HEK293 (cell line): ENCODE results near the gene C3orf33.

Source experiments
- CTCF ChIA-PET: fragments of 350-600 bp; formaldehyde crosslinking; extraction: SDS; loops from one replicate; lab custom pipeline; 2021; ENCODE audit warnings: antibody characterized with exemption; lab: Yijun Ruan, JAX
- POLR2A ChIA-PET: fragments of 300-600 bp; formaldehyde crosslinking; extraction: SDS; loops from one replicate; lab custom pipeline; 2020; ENCODE audit warnings: antibody characterized with exemption, inconsistent platforms; lab: Yijun Ruan, JAX
- H3K27ac ChIP-seq: fragments of 200-500 bp; sonication (Bioruptor generic); 2 replicates; pipeline ENCODE4 v1.5.1; 2014; ENCODE audit warnings: low read depth, low read length, control low read depth, inconsistent platforms; ENCODE audit errors: extremely low read depth
- H3K36me3 ChIP-seq, 2 experiments: fragments of 200-500 bp in 1 of 2; sonication (Bioruptor generic) in 1 of 2; 1 replicate in 1 of 2; 2 replicates in 1 of 2; pipeline ENCODE4 v1.5.1; 2014 to 2017; ENCODE audit warnings: inconsistent platforms in 2 of 2, low read length in 2 of 2; ENCODE audit not compliant: control insufficient read depth in 2 of 2, insufficient read depth in 1 of 2
- H3K4me1 ChIP-seq: fragments of 200-500 bp; sonication (Bioruptor generic); 2 replicates; pipeline ENCODE4 v1.5.1; 2014; ENCODE audit warnings: mild to moderate bottlenecking, low read length, inconsistent platforms; ENCODE audit not compliant: control insufficient read depth, insufficient read depth
- H3K4me3 ChIP-seq: 2 replicates; pipeline ENCODE4 v1.5.1; 2011; ENCODE audit warnings: low read depth, mild to moderate bottlenecking, control low read depth, low read length, moderate library complexity
- H3K9me3 ChIP-seq: fragments of 200-500 bp; sonication (Bioruptor generic); 2 replicates; pipeline ENCODE4 v1.5.1; 2014; ENCODE audit warnings: low read depth, low read length, inconsistent platforms; ENCODE audit not compliant: control insufficient read depth, insufficient read depth
- KLF8 ChIP-seq: fragments of 450-650 bp; formaldehyde crosslinking; IDR thresholded peaks from 2 replicates; pipeline ENCODE4 v1.5.1; 2016; ENCODE audit warnings: missing biosample characterization, missing genetic modification characterization
- PATZ1 ChIP-seq: fragments of 450-650 bp; formaldehyde crosslinking; IDR thresholded peaks from 2 replicates; pipeline ENCODE4 v1.5.1; 2016; ENCODE audit warnings: missing biosample characterization, missing genetic modification characterization
- PRDM4 ChIP-seq: fragments of 450-650 bp; formaldehyde crosslinking; IDR thresholded peaks from 2 replicates; pipeline ENCODE4 v1.5.1; 2017; ENCODE audit warnings: missing biosample characterization, missing genetic modification characterization
- RBAK ChIP-seq: fragments of 450-650 bp; formaldehyde crosslinking; IDR thresholded peaks from 2 replicates; pipeline ENCODE4 v1.5.1; 2016; ENCODE audit warnings: missing biosample characterization, missing genetic modification characterization
- SP7 ChIP-seq: fragments of 450-650 bp; formaldehyde crosslinking; IDR thresholded peaks from 2 replicates; pipeline ENCODE4 v1.5.1; 2016; ENCODE audit warnings: missing biosample characterization, missing genetic modification characterization
- YY1 ChIP-seq: fragments of 450-650 bp; formaldehyde crosslinking; IDR thresholded peaks from 2 replicates; pipeline ENCODE4 v1.5.1; 2018; ENCODE audit warnings: missing biosample characterization, missing genetic modification characterization
- ZBTB20 ChIP-seq: fragments of 450-650 bp; formaldehyde crosslinking; IDR thresholded peaks from 2 replicates; pipeline ENCODE4 v1.5.1; 2016; ENCODE audit warnings: missing biosample characterization, missing genetic modification characterization
- ZBTB26 ChIP-seq: fragments of 450-650 bp; formaldehyde crosslinking; optimal IDR thresholded peaks from 2 replicates; pipeline ENCODE3; 2016; ENCODE audit warnings: missing biosample characterization, mild to moderate bottlenecking, missing genetic modification characterization
- ZBTB6 ChIP-seq: fragments of 450-650 bp; formaldehyde crosslinking; IDR thresholded peaks from 2 replicates; pipeline ENCODE4 v1.5.1; 2017; ENCODE audit warnings: missing biosample characterization, missing genetic modification characterization
- ZBTB8A ChIP-seq: fragments of 450-650 bp; formaldehyde crosslinking; IDR thresholded peaks from 2 replicates; pipeline ENCODE4 v1.5.1; 2016; ENCODE audit warnings: missing biosample characterization, missing genetic modification characterization
- ZEB2 ChIP-seq: fragments of 450-650 bp; formaldehyde crosslinking; IDR thresholded peaks from 2 replicates; pipeline ENCODE4 v1.5.1; 2016; ENCODE audit warnings: missing biosample characterization, missing genetic modification characterization
- ZNF112 ChIP-seq: fragments of 450-650 bp; formaldehyde crosslinking; IDR thresholded peaks from 2 replicates; pipeline ENCODE4 v1.5.0; 2017; ENCODE audit warnings: missing biosample characterization, missing genetic modification characterization
- ZNF18 ChIP-seq: fragments of 450-650 bp; formaldehyde crosslinking; IDR thresholded peaks from 2 replicates; pipeline ENCODE4 v1.5.1; 2016; ENCODE audit warnings: missing biosample characterization, missing genetic modification characterization
- ZNF184 ChIP-seq: fragments of 450-650 bp; IDR thresholded peaks from 2 replicates; pipeline ENCODE4 v1.5.1; 2018; ENCODE audit warnings: missing biosample characterization, mild to moderate bottlenecking, missing genetic modification characterization
- ZNF311 ChIP-seq: fragments of 450-650 bp; formaldehyde crosslinking; IDR thresholded peaks from 2 replicates; pipeline ENCODE4 v1.5.1; 2017; ENCODE audit warnings: missing biosample characterization, missing genetic modification characterization, borderline replicate concordance
- ZNF335 ChIP-seq: fragments of 450-650 bp; formaldehyde crosslinking; conservative IDR thresholded peaks from 2 replicates; pipeline ENCODE4 v1.5.1; 2016; ENCODE audit warnings: missing biosample characterization, missing genetic modification characterization
- ZNF341 ChIP-seq: fragments of 450-650 bp; formaldehyde crosslinking; IDR thresholded peaks from 2 replicates; pipeline ENCODE4; 2016; ENCODE audit warnings: low read depth, missing biosample characterization, missing genetic modification characterization
- ZNF362 ChIP-seq: fragments of 450-650 bp; formaldehyde crosslinking; IDR thresholded peaks from 2 replicates; pipeline ENCODE4 v1.5.1; 2016; ENCODE audit warnings: missing biosample characterization, missing genetic modification characterization
- ZNF398 ChIP-seq: fragments of 450-650 bp; formaldehyde crosslinking; IDR thresholded peaks from 2 replicates; pipeline ENCODE4 v1.5.1; 2017; ENCODE audit warnings: missing biosample characterization, missing genetic modification characterization
- ZNF548 ChIP-seq: fragments of 450-650 bp; formaldehyde crosslinking; IDR thresholded peaks from 2 replicates; pipeline ENCODE4 v1.5.1; 2016; ENCODE audit warnings: missing biosample characterization, missing genetic modification characterization
- ZNF580 ChIP-seq: fragments of 450-650 bp; formaldehyde crosslinking; IDR thresholded peaks from 2 replicates; pipeline ENCODE4 v1.5.1; 2016; ENCODE audit warnings: missing biosample characterization, missing genetic modification characterization
- ZSCAN30 ChIP-seq: fragments of 450-650 bp; IDR thresholded peaks from 2 replicates; pipeline ENCODE4 v1.5.1; 2018; ENCODE audit warnings: missing biosample characterization, mild to moderate bottlenecking, missing genetic modification characterization, moderate library complexity
- ZXDB ChIP-seq: fragments of 450-650 bp; formaldehyde crosslinking; IDR thresholded peaks from 2 replicates; pipeline ENCODE4 v1.5.1; 2016; ENCODE audit warnings: missing biosample characterization, missing genetic modification characterization

Gene C3orf33

GRCh38 chr3:155744626-155745324, 61.3 kb downstream of the C3orf33 start, which contains the start of gene PLCH1:
Gene PLCH1, minus strand, starts transcription at chr3:155745071. Its CDS starts 40,847 bp downstream, at chr3:155704224.
- ChIA-PET CTCF (no interaction called here), POLR2A (interaction anchor here (0.8 to 1.0 kb wide), 2 partner anchors 61 to 101 kb away, joined by 3 to 4 read pairs; partner anchors contain the start of gene C3orf33)
- peak within 1 kb of the TSS; percentile 56; the same call in 1 of the 2 replicates for H3K27ac ChIP-seq
- H3K4me3 ChIP-seq: peak within 1 kb of the TSS; percentile 94
- no peaks in the 10 kb centered on the region for H3K9me3 ChIP-seq
- no peaks in the 10 kb centered on the region for H3K36me3 ChIP-seq
- H3K4me1 ChIP-seq: peaks cover 16% of the 10 kb centered on the region
- TF ChIP-seq SP7 (tag by site-specific recombination) (peak; percentile 38; the same call in 1 of the 2 replicates), ZBTB8A (tag by site-specific recombination) (peak; percentile 52), ZSCAN30 (tag by site-specific recombination) (0 out of 2 replicates have a peak, but pooled peaks have one; percentile 75), ZBTB20 (peak; percentile 65; the same call in 1 of the 2 replicates), ZNF112 (tag by site-specific recombination) (no peak), PATZ1 (peak; percentile 51), YY1 (peak; percentile 42; the same call in 1 of the 2 replicates), ZBTB26 (peak; percentile 21), ZNF335 (tag by site-specific recombination) (peak; percentile 78), ZEB2 (tag by site-specific recombination) (0 out of 2 replicates have a peak, but pooled peaks have one; percentile 19), RBAK (tag by site-specific recombination) (no peak), KLF8 (tag by site-specific recombination) (peak; percentile 58; the same call in 1 of the 2 replicates), ZNF362 (tag by site-specific recombination) (no peak), ZNF341 (tag by site-specific recombination) (peak; percentile 81), PRDM4 (tag by site-specific recombination) (0 out of 2 replicates have a peak, but pooled peaks have one; percentile 26), ZNF580 (tag by site-specific recombination) (no peak), ZNF548 (tag by site-specific recombination) (no peak), ZBTB6 (tag by site-specific recombination) (no peak), ZNF184 (tag by site-specific recombination) (no peak), ZXDB (tag by site-specific recombination) (peak; percentile 24; the same call in 1 of the 2 replicates), ZNF398 (tag by site-specific recombination) (peak; percentile 75), ZNF311 (tag by site-specific recombination) (no peak), ZNF18 (tag by site-specific recombination) (peak; percentile 48; the same call in 1 of the 2 replicates)
